Measurements from ENCODE around the gene PPP2R2D. TPM values are rescaled to one million over a fixed set of nuclear protein-coding genes. Genes with fewer than 3 reads are reported as not detected.

PPP2R2D gene
- total RNA-seq, 2 experiments from 2014 or later = 31.6 to 32.3 TPM

- Mint-ChIP-seq H3K36me3 (ENCODE audit: low read depth) (peaks cover 90% of the 10 kb centered on the region), H3K4me1 (ENCODE audit: low read depth) (peaks cover 94% of the 10 kb centered on the region), H3K9me3 (no peaks in the 10 kb centered on the region), H3K27ac (peak overlapping the region; percentile 27), H3K27me3 (no peaks in the 10 kb centered on the region), H3K4me3 (peak overlapping the region; percentile 36)
- ChIA-PET POLR2A (interaction anchor here (1.4 kb wide), 1 partner anchor 10 kb away, joined by 4 read pairs; no protein-coding TSS in a partner anchor), CTCF (interaction anchor here (1.4 to 3.4 kb wide), 4 partner anchors 9 to 89 kb away, joined by 3 to 13 read pairs (median 8); no protein-coding TSS in a partner anchor)
- TF ChIP-seq CTCF (IDR thresholded peaks at IDR 0.05) = no peak
- intact Hi-C loops (cut with micrococcal nuclease) = no loop called here
- no peak for ATAC-seq
- DNase-seq = no peak
These were observed 74.2 kb downstream of the PPP2R2D start for GRCh38 chr10:131975003-131975402.

GRCh38 chr10:131975796-131976195, 75.0 kb downstream of the PPP2R2D start:
- Mint-ChIP-seq H3K27me3 (no peaks in the 10 kb centered on the region), H3K4me1 (ENCODE audit: low read depth) (peaks cover 88% of the 10 kb centered on the region), H3K36me3 (ENCODE audit: low read depth) (peaks cover 88% of the 10 kb centered on the region), H3K9me3 (no peaks in the 10 kb centered on the region), H3K27ac (peak overlapping the region; percentile 45), H3K4me3 (no peak overlapping the region)
- DNase-seq (no peak), ATAC-seq (no peak)
- POLR2A ChIA-PET = interaction anchor here (1.4 kb wide), 1 partner anchor 10 kb away, joined by 4 read pairs; no protein-coding TSS in a partner anchor
- CTCF ChIA-PET = interaction anchor here (1.4 to 2.4 kb wide), 3 partner anchors 8 to 71 kb away, joined by 3 to 12 read pairs (median 4); no protein-coding TSS in a partner anchor
- TF ChIP-seq CTCF (IDR thresholded peaks at IDR 0.05) = no peak
- intact Hi-C loops (cut with micrococcal nuclease) = no loop called here

GRCh38 chr10:131977323-131978096, 76.7 kb downstream of the PPP2R2D start:
- peak overlapping the region; percentile 66 for H3K27ac Mint-ChIP-seq
- DNase-seq (no peak), ATAC-seq (no peak)
- intact Hi-C loops (cut with micrococcal nuclease) = no loop called here
- no peak for TF ChIP-seq CTCF (IDR thresholded peaks at IDR 0.05)
- H3K9me3 Mint-ChIP-seq = no peaks in the 10 kb centered on the region
- H3K4me1 Mint-ChIP-seq (ENCODE audit: low read depth) = peaks cover 72% of the 10 kb centered on the region
- CTCF ChIA-PET = interaction anchor here (0.6 kb wide), 1 partner anchor 92 kb away, joined by 3 read pairs; no protein-coding TSS in a partner anchor
- peaks cover 76% of the 10 kb centered on the region for H3K36me3 Mint-ChIP-seq (ENCODE audit: low read depth)
- H3K4me3 Mint-ChIP-seq = peak overlapping the region; percentile 91
- no peaks in the 10 kb centered on the region for H3K27me3 Mint-ChIP-seq
- POLR2A ChIA-PET = no interaction called here

GRCh38 chr10:131978366-131978765, 77.6 kb downstream of the PPP2R2D start:
- intact Hi-C loops (cut with micrococcal nuclease) = no loop called here
- no peak for TF ChIP-seq CTCF (IDR thresholded peaks at IDR 0.05)
- POLR2A ChIA-PET = no interaction called here
- ATAC-seq (no peak), DNase-seq (no peak)
- H3K4me3 Mint-ChIP-seq = peak overlapping the region; percentile 91
- peaks cover 75% of the 10 kb centered on the region for H3K36me3 Mint-ChIP-seq (ENCODE audit: low read depth)
- H3K27ac Mint-ChIP-seq = peak overlapping the region; percentile 66
- CTCF ChIA-PET = interaction anchor here (1.5 kb wide), 1 partner anchor 93 kb away, joined by 8 read pairs; no protein-coding TSS in a partner anchor
- no peaks in the 10 kb centered on the region for H3K9me3 Mint-ChIP-seq
- H3K27me3 Mint-ChIP-seq = no peaks in the 10 kb centered on the region
- H3K4me1 Mint-ChIP-seq (ENCODE audit: low read depth) = peaks cover 64% of the 10 kb centered on the region

GRCh38 chr10:131978851-131979250, 78.0 kb downstream of the PPP2R2D start:
- peaks cover 63% of the 10 kb centered on the region for H3K4me1 Mint-ChIP-seq (ENCODE audit: low read depth)
- H3K36me3 Mint-ChIP-seq (ENCODE audit: low read depth) = peaks cover 72% of the 10 kb centered on the region
- intact Hi-C loops (cut with micrococcal nuclease) = no loop called here
- no peak for TF ChIP-seq CTCF (IDR thresholded peaks at IDR 0.05)
- H3K27ac Mint-ChIP-seq = peak overlapping the region; percentile 81
- ChIA-PET POLR2A (no interaction called here), CTCF (interaction anchor here (1.5 kb wide), 1 partner anchor 93 kb away, joined by 8 read pairs; no protein-coding TSS in a partner anchor)
- peak overlapping the region; percentile 91 for H3K4me3 Mint-ChIP-seq
- no peaks in the 10 kb centered on the region for H3K27me3 Mint-ChIP-seq
- no peaks in the 10 kb centered on the region for H3K9me3 Mint-ChIP-seq
- ATAC-seq (no peak), DNase-seq (no peak)

Data from activated CD8-positive, alpha-beta T cell treated with anti-CD3 and anti-CD28 coated beads for 36 hours (primary cell).